Activated CD8-positive, alpha-beta memory T cell treated with anti-CD3 and anti-CD28 coated beads, Interleukin-2, amount 50 U/mL, for 24 hours (primary cell): Measurements from ENCODE around the gene CDC42SE2.

ENCODE experiments used
- DNase-seq: peaks from one replicate; pipeline ENCODE4 v3.0.0-alpha.2; 2020; ENCODE audit errors: extremely low read depth

Gene CDC42SE2

GRCh38 chr5:131433109-131433508 lies 169.3 kb downstream of the CDC42SE2 start:
- no peak for DNase-seq

GRCh38 chr5:131436081-131436480 lies 172.2 kb downstream of the CDC42SE2 start:
- DNase-seq = no peak

GRCh38 chr5:131441184-131441583 lies 177.3 kb downstream of the CDC42SE2 start:
- no peak for DNase-seq
